Activated CD4-positive, alpha-beta T cell treated with anti-CD3 and anti-CD28 coated beads for 1 hour (primary cell): ENCODE data around the gene CCR5AS.
"Not testable (repeated sequence)": the region's sequence is repeated elsewhere in the genome, so short reads cannot be mapped to it uniquely, and the experiment has no call there.

Experiments
- DNase-seq: peaks from one replicate; pipeline ENCODE4 v3.0.0-alpha.2; 2020

Gene CCR5AS

GRCh38 chr3:46353090-46353489 lies 53.8 kb downstream of the CCR5AS start:
- DNase-seq = no peak

DNA sequence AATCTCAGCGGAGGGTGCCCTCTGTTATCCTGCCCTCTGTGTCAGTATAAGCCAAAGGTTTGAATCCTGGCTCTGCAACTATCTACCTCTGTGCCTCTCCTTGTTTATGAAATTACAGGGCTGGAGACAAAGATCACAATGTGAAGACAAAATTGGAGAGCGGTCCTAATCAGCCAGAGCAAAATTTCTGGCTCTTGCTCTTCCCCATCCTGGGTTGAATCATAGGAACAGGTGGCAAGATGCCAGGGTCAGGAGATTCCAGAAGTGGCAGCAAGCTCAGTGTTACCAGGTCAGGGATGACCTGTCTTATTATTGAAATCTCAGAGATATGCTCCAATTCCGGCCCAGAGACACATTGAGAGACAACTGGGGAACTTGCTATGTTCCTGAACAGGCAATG lies 55.2 kb downstream of the CCR5AS start:
- no peak for DNase-seq

DNA sequence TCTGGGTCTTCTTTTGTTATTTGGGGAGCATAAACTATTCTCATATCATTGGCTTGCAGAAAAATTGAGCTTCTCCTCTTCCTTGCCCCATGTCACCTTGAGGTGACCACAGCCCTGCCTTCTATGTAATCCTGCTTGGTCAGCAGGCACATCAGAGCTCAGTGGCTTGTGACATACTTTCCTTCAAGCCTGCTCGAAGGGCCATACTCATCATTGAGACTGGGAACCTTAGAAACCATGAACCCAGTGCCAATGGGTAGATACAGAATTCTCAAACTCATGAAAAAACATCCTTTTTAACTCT lies 56.7 kb downstream of the CCR5AS start:
- no peak for DNase-seq

DNA sequence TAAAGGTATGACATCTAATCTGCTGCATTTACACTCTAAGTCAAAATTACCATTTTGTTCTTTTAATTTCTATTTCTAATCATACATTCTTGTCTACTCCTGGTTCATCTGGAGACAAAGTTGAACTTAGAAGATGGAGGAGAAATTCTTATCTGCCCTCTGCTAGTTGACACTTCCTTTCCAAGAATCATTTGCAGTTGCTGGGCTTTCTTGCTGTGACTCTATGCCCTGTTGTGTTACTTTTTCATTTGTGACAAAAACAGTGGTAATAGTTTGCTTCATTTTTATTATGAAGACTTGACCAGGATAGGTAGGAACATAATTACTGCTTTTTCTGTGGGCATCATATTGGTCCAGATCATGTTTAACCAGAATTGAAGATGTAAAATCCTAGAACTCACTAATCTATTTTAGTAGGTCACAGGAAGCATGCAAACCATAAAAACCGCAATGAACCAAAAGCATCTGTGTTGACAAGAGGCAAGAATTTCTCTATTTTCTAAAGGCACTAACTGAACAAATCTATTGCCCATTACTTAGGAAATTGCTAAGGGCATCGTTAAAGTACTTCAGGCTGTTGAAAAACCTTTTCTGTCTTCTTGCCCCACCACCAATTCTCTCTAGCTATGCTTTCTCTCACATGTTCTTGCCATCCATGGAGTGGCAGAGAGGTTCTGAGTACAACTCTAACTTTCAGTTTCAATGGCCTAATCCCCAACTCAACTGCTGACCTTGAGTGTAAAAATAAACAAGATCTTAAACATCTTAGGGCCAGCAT lies 57.2 kb downstream of the CCR5AS start:
- DNase-seq = no peak

- DNase-seq = no peak
Measured at GRCh38 chr3:46348823-46349482, 57.9 kb downstream of the CCR5AS start.

- DNase-seq = no peak
Measured at GRCh38 chr3:46344476-46344875, 62.4 kb downstream of the CCR5AS start.

GRCh38 chr3:46338840-46339239 lies 68.0 kb downstream of the CCR5AS start:
- no peak for DNase-seq

DNA sequence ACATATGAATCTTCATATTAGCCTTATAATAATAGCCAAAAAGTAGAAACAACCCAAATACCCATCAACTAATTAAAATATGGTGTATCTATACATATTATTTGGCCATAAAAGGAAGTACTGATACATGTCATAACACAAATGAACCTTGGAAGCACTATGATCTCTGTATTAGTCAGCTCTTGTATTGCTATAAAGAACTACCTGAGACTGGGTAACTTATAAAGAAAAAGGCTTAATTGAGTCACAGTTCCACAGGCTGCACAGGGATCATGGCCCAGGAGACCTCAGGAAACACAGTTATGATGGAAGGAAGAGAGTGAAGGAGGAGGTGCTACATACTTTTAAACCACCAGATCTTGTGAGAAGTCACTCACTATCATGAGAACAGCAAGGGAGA lies 69.0 kb downstream of the CCR5AS start:
- DNase-seq = no peak

- no peak for DNase-seq
Measured at GRCh38 chr3:46335541-46335940, 71.3 kb downstream of the CCR5AS start.

GRCh38 chr3:46334741-46335478 lies 72.0 kb downstream of the CCR5AS start:
- DNase-seq = no peak

GRCh38 chr3:46330676-46331075 lies 76.2 kb downstream of the CCR5AS start:
- DNase-seq = not testable (repeated sequence)

DNA sequence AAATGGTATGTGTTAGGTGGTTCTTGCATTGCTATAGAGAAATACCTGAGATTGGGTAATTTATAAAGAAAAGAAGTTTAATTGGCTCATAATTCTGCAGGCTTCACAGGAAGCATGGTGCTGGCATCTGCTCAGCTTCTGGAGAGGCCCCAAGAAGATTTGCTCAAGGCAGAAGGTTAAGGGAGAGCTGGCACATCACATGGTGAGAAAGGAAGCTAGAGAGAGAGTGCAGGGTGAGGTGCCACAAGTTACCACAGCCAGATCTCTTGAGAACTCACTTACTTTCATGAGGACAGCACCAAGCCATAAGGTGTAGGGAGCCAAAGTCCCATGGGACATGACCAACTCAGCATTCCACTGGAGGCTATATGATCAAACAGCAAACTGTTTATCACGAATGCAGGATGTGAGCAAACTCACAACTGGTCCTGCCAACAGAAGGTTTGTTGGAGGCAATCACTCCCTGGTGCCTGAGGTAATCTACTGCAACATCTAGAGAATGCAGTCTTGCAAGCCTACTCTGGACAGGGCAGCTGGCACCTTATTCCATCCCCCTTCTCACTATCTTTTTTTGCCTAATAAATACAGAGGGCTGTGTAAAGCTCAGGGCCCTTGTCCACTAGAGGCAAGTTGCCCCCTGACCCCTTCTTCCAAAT lies 81.1 kb downstream of the CCR5AS start:
- no peak for DNase-seq

- DNase-seq = no peak
Measured at GRCh38 chr3:46324036-46324435, 82.8 kb downstream of the CCR5AS start.

- no peak for DNase-seq
Measured at GRCh38 chr3:46321461-46322104, 85.3 kb downstream of the CCR5AS start.

- no peak for DNase-seq
Measured at GRCh38 chr3:46318207-46318927, 88.5 kb downstream of the CCR5AS start.

DNA sequence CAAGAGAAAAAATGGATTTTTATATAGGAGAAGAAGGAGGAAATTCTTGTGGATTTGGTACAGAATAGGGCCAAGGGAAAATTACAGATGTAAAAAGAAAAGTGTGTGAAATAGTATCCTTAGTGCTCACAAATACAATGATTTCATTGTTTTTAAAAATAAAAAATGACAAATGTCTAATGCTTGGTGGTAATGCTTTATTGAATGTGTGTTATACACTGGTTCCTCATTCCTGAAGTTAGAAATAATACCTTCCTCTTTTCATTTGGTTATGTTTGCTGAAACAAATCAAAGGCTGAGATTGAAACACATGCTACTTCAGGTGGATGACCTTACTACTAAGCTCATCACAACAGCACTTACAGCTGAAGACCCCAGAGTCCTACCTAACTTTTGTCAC lies 90.7 kb downstream of the CCR5AS start:
- DNase-seq = no peak

DNA sequence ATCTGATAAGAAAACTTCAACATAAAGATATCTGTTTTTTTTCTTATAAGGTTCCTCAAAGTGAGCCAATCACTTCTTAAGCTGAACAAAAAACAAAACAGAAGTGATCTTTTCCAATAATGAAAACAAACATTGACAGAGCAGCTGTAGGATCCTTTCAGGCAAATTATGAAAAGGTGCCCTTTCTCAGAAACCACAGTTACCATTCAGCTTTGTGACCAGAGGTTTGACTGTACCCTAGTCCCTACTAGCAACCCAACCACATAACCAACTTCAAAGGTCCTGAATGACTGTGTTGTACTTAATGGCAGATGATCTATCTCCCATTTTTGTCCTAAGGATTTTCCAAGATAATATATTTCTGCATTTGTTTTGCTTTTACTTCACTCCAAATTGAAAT lies 92.3 kb downstream of the CCR5AS start:
- no peak for DNase-seq
